Panc1 (cell line): Measurements from ENCODE around the gene ELFN1. TPM values are rescaled to one million over a fixed set of nuclear protein-coding genes. Genes with fewer than 3 reads are reported as not detected.

Source experiments
- ATAC-seq: fragments of 200-7000 bp; cut with Tn5 transposase; 2 replicates; pipeline ENCODE4 v1.9.1; 2020; ENCODE audit warnings: mild to moderate bottlenecking, moderate library complexity
- BruUV-seq: library from RNA; stranded (reverse); fragments of 400-500 nt; replicated peaks from 2 replicates; lab custom pipeline; 2021; lab: Mats Ljungman, UMichigan
- CTCF ChIA-PET: fragments of 300-600 bp; sonication (Branson Sonifier 250); formaldehyde crosslinking; loops from one replicate; lab custom pipeline; 2022; ENCODE audit warnings: antibody characterized with exemption; lab: Charles Lee
- POLR2A ChIA-PET: fragments of 300-600 bp; sonication (Branson Sonifier 250); formaldehyde crosslinking; loops from one replicate; lab custom pipeline; 2022; ENCODE audit warnings: antibody characterized with exemption; lab: Charles Lee
- DNase-seq: peaks from one replicate; pipeline ENCODE4 v3.0.0-alpha.2; 2010; ENCODE audit warnings: low read depth, low spot score
- H3K27ac ChIP-seq: 2 replicates; pipeline ENCODE4 v1.5.1; 2011; ENCODE audit warnings: mild to moderate bottlenecking, low read length, inconsistent platforms
- H3K27me3 ChIP-seq: fragments of 200-500 bp; sonication (Bioruptor generic); 2 replicates; pipeline ENCODE4 v1.6.0; 2014; ENCODE audit warnings: low read length, inconsistent platforms; ENCODE audit not compliant: control insufficient read depth, insufficient read depth
- H3K36me3 ChIP-seq: fragments of 200-500 bp; sonication (Bioruptor generic); 2 replicates; pipeline ENCODE4 v1.5.1; 2014; ENCODE audit warnings: inconsistent platforms, mild to moderate bottlenecking, low read length, moderate library complexity; ENCODE audit not compliant: control insufficient read depth, insufficient read depth
- H3K4me1 ChIP-seq: 2 replicates; pipeline ENCODE4 v1.5.1; 2011; ENCODE audit warnings: inconsistent platforms, mild to moderate bottlenecking, low read length, moderate library complexity; ENCODE audit not compliant: control insufficient read depth, insufficient read depth
- H3K4me3 ChIP-seq, 2 experiments: 2 replicates each; pipeline ENCODE4 v1.5.1; 2011 to 2012; ENCODE audit warnings: low read depth in 2 of 2, low read length in 2 of 2, mild to moderate bottlenecking in 2 of 2, inconsistent platforms in 1 of 2, moderate library complexity in 1 of 2
- H3K9me3 ChIP-seq: fragments of 200-500 bp; sonication (Bioruptor generic); 2 replicates; pipeline ENCODE4 v1.5.1; 2014; ENCODE audit warnings: low read depth, mild to moderate bottlenecking, inconsistent platforms, low read length, moderate library complexity; ENCODE audit not compliant: control insufficient read depth, insufficient read depth
- CTCF ChIP-seq: fragments of 450-650 bp; IDR thresholded peaks from 2 replicates; pipeline ENCODE4 v1.5.1; 2017; ENCODE audit warnings: mild to moderate bottlenecking
- POLR2AphosphoS5 ChIP-seq: IDR thresholded peaks from 2 replicates; pipeline ENCODE4 v1.6.1; 2012; ENCODE audit warnings: mild to moderate bottlenecking, low read depth, low read length, moderate library complexity
- REST ChIP-seq, 2 experiments: IDR thresholded peaks; 2 replicates each; pipeline ENCODE4 v1.6.1; 2011 to 2012; ENCODE audit warnings: low read depth in 2 of 2, control low read depth in 1 of 2, low read length in 1 of 2, mild to moderate bottlenecking in 1 of 2, moderate library complexity in 1 of 2; ENCODE audit not compliant: insufficient read depth in 1 of 2
- SIN3A ChIP-seq: IDR thresholded peaks from 2 replicates; pipeline ENCODE4 v1.6.1; 2012; ENCODE audit warnings: low read depth, mild to moderate bottlenecking, low read length, moderate library complexity, borderline replicate concordance; ENCODE audit not compliant: insufficient read depth
- TCF7L2 ChIP-seq: IDR thresholded peaks from 2 replicates; pipeline ENCODE4 v1.6.1; 2011; ENCODE audit warnings: mild to moderate bottlenecking, low read depth, low read length, inconsistent platforms
- in situ Hi-C: cut with HindIII; loops from 2 replicates; pipeline ENCODE4 v1.10.0; 2016; ENCODE audit warnings: low sequenced_read_pairs, low pct_unique_long_range_greater_than_20kb
- intact Hi-C: fragments of 100-400 bp; cut with micrococcal nuclease; formaldehyde crosslinking; loops from one replicate; pipeline ENCODE4 v1.10.0; 2022; ENCODE audit not compliant: unreplicated experiment
- total RNA-seq: library from RNA; stranded (reverse); gene quantifications from one replicate; pipeline ENCODE4 v1.2.1, GENCODE V29; 2021; ENCODE audit not compliant: unreplicated experiment

Gene ELFN1
- total RNA-seq, 1 experiment from 2014 or later: 39.0 TPM

GRCh38 chr7:1693991-1694524 is 24.0 kb downstream of the ELFN1 start:
- no peak for DNase-seq
- POLR2A ChIA-PET: no interaction called here
- intact Hi-C loops: no loop called here

More at GRCh38 chr7:1693991-1694524, 24.0 kb downstream of the ELFN1 start:
- ATAC-seq: no peak; the same call in 1 of the 2 replicates
- Histone ChIP-seq H3K36me3 (no peaks in the 10 kb centered on the region), H3K4me3 (no peak overlapping the region), H3K27me3 (no peaks in the 10 kb centered on the region), H3K4me1 (peaks cover 26% of the 10 kb centered on the region), H3K9me3 (no peaks in the 10 kb centered on the region), H3K27ac (no peak overlapping the region)
- no TSS peak for BruUV-seq
- in situ Hi-C loops: no loop called here
- TF ChIP-seq SIN3A (no peak), POLR2AphosphoS5 (no peak), CTCF (no peak), REST (IDR thresholded peaks at IDR 0.05; ENCODE audit: insufficient read depth in 1 of 2, low read depth in 2 of 2, low read length in 1 of 2) (no peak), TCF7L2 (no peak)
- CTCF ChIA-PET: no interaction called here
